NCI-H2107 treated with DMSO at 0.1 percent for 48 hours (cell line): Measurements from ENCODE around the gene PAX6.

ENCODE experiments used
- DNase-seq: peaks from one replicate; lab custom pipeline; 2025; ENCODE audit not compliant: unreplicated experiment; lab: John Stamatoyannopoulos, UW

PAX6 gene

DNA sequence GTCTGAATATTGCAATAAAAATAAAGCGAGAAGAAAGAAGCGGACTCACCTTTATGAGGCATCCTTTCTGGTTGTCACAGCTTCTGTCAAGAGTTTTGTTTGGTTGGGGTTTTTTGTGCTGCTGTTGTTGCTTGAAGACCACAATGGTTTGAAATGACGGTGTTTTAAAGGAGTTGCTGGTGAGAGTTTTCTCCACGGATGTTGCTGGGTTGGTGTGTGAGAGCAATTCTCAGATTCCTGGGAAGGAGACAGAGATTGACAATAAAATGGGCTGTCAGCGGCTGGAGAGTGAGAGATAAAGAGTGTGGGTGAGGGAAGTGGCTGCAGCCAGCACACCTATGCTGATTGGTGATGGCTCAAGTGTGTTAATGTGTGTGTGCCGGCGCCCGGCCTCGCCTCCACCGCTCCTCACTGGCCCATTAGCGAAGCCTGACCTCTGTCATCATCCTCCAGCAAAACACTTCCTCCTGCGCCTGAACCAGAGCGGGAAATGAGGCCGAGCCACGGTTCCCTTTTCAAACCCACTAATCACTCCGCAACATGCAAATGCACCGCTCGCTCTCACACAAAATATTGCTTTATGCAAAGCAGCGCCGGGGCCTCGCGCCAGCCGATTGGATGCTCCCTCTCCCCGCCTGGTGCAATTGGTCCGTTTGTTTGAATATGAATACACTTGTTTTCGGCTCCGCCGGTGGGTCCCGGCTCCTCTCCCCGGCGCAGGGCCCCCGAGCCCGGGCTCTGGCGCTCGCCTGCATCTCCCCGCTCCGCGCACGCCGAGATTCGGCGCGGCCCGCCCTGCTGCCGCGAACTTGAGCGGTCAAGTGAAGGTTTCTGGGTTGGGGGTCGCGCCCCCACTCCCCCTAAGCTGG is at the start of gene PAX6:
Gene PAX6 (minus strand): TSS at position 544 of the 869 bp plus-strand sequence. CDS start 4,911 bp downstream, outside the sequence.
- DNase-seq, result peak; percentile 17

DNA sequence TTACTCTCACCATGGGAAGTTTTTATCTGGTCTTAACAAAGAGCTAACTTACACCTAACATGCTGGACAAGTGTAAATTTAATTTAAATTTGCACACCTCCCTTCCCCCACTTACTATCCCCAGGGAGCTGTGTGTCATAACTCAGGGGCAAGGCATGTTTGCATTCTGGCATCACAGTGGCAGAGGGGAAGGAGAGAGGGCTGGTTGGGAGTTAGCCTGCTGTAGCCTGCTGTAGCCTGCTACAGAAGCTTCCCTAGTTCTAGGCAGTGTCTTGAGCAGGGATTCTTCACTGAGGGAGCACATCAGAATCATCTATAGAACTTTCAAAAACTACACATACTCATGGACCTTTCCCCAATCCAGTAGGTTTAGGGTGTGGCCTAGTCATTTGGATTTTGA is 49.3 kb upstream of the PAX6 start:
- DNase-seq, result no peak

GRCh38 chr11:31856248-31856647 is 45.1 kb upstream of the PAX6 start:
- DNase-seq, result no peak

- DNase-seq, result no peak
These were observed 44.3 kb upstream of the PAX6 start for GRCh38 chr11:31855466-31855865.

GRCh38 chr11:31850365-31850764 is 39.2 kb upstream of the PAX6 start:
- DNase-seq, result no peak

GRCh38 chr11:31847761-31848160 is 36.6 kb upstream of the PAX6 start:
- no peak for DNase-seq

GRCh38 chr11:31845331-31845730 is 34.2 kb upstream of the PAX6 start:
- no peak for DNase-seq

DNA sequence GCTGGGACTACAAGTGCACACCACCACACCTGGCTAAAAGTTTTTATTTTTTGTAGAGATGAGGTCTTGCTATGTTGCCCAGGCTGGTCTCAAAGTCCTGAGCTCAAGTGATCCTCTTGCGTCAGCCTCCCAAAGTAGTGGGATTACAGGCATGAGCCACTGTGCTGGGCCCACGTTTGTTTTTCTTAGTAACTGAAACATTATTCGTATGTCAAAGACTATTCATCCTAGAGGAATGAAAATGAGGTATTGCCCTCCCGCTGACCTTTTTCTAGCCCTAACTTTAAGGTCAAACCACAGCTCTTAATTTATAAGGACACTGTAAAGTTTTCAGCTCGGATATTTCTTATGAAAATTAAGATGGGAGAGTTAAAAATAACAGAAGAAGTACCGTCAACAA is 33.2 kb upstream of the PAX6 start:
- DNase-seq, result no peak

- no peak for DNase-seq
These were observed 30.3 kb upstream of the PAX6 start for GRCh38 chr11:31841435-31841834.

DNA sequence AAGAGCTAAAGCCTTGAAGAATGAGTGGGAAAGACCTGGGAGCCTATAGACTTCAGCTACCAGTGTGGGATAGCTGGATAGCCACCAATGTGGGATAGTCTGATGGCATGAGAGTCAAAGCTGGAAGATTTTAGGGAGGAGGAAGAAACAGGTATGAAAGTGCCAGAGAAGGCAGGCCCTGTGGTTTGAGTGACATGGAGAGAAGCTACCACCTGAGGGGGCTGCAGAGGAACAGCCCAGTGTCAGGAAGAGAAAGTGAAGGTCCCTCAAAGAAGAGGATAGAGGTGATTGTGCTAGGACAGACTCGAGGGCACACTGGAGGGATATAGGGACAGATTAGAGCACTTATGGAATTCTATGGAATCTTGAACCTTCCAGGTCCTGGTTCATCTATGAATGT is 23.1 kb upstream of the PAX6 start:
- DNase-seq, result no peak

DNA sequence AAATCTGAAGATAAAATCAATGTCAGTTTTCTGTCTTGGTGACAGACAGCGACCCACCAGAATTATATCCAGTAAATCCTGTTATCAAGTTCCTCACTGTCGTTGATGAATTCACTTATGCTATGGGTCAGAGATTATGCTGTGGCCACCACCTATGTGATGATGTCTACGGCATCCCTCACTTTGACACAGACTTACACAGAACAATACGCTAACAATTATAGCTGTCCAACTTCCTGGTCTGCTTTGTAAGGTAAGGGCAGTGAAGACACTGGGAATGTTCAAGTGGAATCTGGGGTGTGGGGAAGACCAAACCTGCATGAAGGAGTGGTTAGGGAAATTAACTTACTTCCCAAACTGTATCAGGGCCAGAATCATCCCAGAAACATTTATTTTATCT is 19.3 kb upstream of the PAX6 start:
- DNase-seq, result no peak

DNA sequence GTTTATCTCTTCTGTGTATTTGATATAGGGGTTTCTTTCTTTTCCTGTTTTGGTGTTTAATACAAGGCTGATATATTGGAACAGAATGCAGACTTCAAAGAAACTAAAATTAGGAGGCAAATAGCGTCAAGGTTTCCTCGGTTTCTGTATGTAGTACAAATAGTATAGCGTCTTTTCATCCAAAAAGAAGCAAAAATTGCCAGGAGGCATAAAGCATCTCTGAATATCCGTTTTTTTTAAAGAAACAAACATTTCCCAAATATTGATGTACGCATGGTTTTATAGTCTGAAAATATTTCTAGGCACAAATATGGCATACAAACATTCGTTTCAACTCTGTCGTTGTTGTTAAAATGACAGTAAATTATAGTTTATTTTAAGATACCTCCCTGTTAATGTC is 17.1 kb upstream of the PAX6 start:
- no peak for DNase-seq

- DNase-seq, result no peak
These were observed 16.5 kb upstream of the PAX6 start for GRCh38 chr11:31827455-31828206.

GRCh38 chr11:31826536-31827438 is 15.7 kb upstream of the PAX6 start:
- no peak for DNase-seq

GRCh38 chr11:31825838-31826484 is 14.8 kb upstream of the PAX6 start:
- DNase-seq, result no peak

- no peak for DNase-seq
These were observed 14.0 kb upstream of the PAX6 start for GRCh38 chr11:31824879-31825837.

GRCh38 chr11:31824332-31824878 is 13.3 kb upstream of the PAX6 start:
- no peak for DNase-seq

DNA sequence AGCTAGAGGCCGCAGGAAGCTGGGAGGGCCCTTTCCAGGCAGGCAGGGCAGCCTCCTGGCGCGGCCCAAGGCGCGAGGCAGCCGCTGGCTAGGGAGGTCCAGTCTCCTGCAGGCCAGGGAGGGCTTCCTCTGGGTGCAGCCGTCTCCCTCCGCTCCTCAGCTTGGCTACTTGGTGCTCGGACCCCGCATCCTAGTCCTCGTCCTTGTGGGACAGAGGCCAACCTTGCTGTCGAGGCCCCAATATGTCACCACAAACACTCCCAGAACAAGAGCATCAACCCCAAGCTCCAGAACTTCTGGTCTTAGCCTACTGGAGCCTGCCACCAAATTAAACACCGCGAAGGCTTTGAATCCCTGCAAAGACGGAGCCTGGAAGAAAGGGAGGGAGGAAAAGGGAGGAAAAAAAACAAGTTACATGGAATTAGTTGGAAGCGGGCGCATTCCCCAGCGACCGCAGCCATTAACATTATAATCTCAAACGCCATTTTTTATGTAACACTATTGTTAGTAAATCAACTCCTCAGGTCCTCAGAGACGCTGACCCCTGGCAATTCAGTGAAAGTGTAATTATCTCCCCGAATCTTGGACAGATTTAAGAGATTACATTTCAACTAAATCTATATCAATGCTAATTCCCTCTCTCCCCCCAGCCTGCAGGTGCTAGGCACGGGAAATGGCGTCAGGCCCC is 12.7 kb upstream of the PAX6 start:
- DNase-seq, result no peak
